Gastroesophageal sphincter (tissue), 2 donors: ENCODE data around the gene ZMYND11.

Source experiments
- POLR2A ChIP-seq, 2 donors: fragments of 450-650 bp; IDR thresholded peaks; one replicate each; pipeline ENCODE4 v1.6.1; 2017; ENCODE audit warnings: antibody characterized with exemption in 2 of 2, mild to moderate bottlenecking in 2 of 2, moderate library complexity in 1 of 2
- POLR2AphosphoS5 ChIP-seq: sonication (generic); formaldehyde crosslinking; IDR thresholded peaks from one replicate; pipeline ENCODE4 v1.6.1; 2017; ENCODE audit warnings: antibody characterized with exemption

GRCh38 chr10:88253-88652, 47.0 kb upstream of the ZMYND11 start:
- TF ChIP-seq POLR2A (IDR thresholded peaks at IDR 0.05) (no peak), POLR2AphosphoS5 (no peak)
